GM18505 (cell line): ENCODE results near the gene DESI2.
"Not testable (repeated sequence)": the region's sequence is repeated elsewhere in the genome, so short reads cannot be mapped to it uniquely, and the experiment has no call there.

Experiments used
- ATAC-seq: cut with Tn5 transposase; IDR thresholded peaks from one replicate; pipeline ENCODE4 v1.9.1; 2021; ENCODE audit not compliant: unreplicated experiment
- POLR2A ChIP-seq: IDR thresholded peaks from 4 replicates; pipeline ENCODE4 v1.6.1; 2011; ENCODE audit warnings: borderline replicate concordance; ENCODE audit not compliant: insufficient read depth, insufficient read length; ENCODE audit errors: extremely low read depth

The DESI2 gene

DNA sequence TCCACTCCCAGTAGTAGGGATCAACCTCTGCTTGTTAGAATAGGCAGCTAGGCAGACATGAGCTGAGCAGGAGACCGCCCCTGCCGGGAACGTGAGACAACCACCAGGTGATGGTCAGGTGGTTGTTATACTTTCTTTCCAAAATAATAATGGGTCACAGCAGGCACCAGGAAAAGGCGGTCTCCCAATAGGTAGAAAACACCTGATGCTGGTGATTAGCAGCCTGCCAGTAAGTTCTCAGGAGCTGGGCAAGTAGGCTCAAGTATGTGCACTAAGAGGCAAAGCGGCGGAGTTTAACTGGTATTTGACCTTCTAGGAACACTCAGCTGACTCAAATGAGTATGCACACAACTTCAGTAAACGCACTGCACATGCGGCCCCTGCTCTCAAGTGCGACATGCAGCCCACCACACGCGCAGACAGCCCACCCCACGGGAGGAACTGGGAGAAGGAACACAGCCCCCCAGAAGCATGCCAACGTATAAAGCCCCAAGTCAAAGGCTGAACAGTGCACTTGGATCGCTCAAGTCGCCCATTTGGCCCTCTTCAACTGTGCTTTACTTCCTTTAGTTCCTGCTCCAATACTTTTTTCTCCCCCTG, 80.0 kb downstream of the DESI2 start:
- TF ChIP-seq POLR2A = no peak
- ATAC-seq = no peak

GRCh38 chr1:244735404-244735803, 82.5 kb downstream of the DESI2 start:
- no peak for TF ChIP-seq POLR2A
- no peak for ATAC-seq

DNA sequence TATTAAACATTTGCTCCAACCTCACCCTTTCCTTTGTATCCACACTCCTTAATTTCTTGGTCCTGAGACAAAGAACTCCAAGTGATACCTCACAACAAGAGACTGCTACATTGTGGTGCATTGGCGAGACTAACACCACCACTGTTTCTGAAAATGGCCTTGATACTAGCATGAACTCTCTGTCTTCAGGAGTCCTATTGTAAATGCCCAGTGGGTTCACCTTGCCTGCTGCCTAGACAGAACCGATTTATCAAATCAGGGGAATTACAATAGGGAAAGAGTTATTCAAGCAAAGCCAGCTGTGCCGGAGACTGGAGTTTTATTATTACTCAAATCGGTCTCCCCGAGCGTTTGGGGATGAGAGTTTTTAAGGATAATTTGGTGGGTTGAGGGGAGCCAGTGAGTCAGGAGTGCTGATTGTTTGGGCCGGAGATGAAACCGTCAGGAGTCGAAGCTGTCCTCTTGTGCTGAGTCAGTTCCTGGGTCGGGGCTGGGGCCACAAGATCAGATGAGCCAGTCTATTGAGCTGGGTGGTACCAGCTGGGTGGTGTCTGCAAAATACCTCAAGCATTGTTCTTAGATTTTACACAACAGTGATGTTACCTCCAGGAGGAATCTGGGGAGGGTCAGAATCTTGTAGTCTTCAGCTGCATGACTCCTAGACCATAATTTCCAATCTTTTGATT, 83.1 kb downstream of the DESI2 start:
- ATAC-seq = no peak
- TF ChIP-seq POLR2A = no peak

DNA sequence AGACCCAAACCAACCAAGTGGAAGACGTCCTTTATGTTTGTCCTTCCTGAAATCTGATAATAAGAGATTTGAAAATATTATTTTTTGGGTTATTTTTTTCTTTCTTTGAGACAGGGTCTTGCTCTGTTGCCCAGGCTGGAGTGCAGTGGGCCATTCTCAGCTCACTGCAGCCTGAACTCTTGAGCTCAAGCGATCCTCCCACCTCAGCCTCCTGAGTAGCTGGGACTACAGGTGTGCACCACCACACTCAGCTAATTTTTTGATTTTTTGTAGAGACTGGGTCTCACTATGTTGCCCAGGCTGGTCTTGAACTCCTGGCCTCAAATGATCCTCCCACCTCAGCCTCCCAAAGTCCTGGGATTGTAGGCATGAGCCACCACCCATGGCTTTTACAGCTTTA, 86.2 kb downstream of the DESI2 start:
- ATAC-seq = not testable (repeated sequence)

- not testable (repeated sequence) for ATAC-seq
Observed at GRCh38 chr1:244740027-244740617, 87.2 kb downstream of the DESI2 start.

DNA sequence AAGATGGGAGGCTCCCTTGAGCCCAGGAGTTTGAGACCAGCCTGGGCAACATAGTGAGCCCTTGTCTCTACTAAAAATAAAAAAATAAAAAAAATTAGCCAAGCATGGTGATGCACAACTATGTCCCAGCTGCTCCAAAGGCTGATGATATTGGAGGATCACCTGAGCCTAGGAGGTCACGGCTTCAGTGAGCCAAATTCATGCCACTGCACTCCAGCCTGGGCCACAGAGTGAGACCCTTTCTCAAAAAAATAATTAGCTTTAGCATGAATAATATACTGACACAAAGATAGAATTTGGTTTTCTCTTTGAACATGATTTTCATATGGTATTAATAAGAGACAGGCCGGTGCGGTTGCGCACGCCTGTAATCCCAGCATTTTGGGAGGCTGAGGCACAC, 88.8 kb downstream of the DESI2 start:
- no peak for TF ChIP-seq POLR2A
- no peak for ATAC-seq

DNA sequence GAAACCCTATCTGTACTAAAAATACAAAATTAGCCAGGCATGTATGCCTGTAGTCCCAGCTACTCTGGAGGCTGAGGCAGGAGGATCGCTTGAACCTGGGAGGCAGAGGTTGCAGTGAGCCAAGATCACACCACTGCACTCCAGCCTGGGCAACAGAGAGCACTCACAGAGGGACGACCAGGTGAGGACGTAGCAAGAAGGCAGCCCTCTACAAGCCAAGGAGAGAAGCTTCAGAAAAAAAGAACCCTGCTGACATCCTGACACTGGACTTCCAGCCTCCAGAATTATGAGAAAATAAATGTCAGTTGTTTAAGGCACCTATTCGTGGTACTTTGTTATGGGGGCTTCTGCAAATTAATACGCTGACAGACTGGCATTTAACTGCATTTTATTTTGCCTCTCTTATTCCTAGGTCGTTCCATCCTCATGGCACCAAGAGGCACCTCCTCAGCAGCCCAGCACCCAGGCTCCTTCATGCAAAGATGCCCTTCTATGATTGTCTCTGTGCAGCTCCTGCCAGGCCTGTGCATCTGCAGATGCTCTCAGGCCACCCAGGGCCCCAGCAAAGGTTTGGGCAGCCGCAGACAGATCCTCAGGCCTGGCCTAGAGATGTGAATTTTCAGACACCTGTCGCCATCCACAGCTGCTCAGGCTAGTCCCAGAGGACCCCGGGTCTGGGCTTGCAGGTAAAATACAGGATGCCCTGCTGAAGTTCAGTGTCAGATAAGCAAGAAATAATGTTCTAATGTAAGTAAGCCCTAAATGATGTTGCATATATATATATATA, 96.5 kb downstream of the DESI2 start:
- no peak for TF ChIP-seq POLR2A
- ATAC-seq = no peak

- no peak for TF ChIP-seq POLR2A
- no peak for ATAC-seq
Observed at GRCh38 chr1:244751271-244751895, 98.5 kb downstream of the DESI2 start.

DNA sequence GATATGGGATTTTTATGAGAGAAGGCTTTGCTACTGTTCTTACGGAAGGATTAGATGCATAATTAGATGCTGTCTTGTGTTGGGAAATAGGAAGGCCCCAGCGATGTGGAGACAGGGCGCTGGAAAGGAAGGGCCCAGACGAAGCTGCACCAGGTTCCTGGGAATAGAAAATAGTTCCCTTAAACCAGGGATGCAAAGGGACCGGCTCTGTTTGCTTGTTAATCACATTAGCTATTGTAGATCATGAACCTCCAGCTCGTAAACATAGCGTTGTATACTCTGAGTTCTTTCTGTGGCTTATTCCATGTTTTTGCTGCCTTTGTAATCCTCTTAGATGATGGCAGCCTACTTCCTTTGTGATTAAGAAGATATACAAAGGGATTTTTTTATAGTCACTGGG, 102.7 kb downstream of the DESI2 start:
- no peak for TF ChIP-seq POLR2A
- no peak for ATAC-seq

DNA sequence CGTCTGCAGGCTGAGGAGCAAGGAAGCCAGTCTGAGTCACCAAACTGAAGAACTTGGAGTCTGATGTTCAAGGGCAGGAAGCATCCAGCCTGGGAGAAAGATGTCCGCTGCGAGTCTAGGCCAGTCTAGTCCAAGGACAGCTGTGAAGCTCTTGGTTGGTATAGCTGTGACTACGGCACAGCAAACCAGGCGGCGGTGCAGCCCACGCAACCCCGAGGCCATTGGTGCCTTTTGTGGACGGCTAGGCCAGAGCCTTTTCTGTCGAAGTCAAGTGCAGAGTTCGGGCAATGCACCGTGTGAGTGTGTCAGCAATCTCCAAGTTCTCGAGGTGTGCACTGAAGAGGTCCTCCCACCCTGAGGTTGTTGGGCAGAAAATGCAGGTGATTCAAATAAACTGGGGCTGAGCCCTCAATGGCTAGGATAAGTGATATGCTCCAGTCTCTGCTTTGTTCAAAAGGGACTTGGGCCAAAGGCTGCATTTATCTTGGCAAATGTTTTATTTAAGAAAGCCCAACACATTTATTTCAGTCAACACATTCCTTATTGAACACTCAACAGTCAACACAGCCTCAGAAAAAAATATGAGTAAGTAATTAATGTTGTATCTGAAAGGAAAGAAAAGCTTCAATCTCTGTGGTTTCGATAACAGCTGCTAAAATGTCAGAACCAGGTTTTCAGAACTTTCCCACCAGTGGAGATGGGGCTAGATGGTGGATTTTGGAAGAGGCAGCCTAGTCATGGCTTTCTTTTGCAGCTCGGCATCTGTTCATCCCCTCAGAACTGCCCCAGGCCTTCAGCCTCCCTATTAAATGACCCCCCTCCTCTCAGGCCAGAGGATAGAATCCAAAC, 104.4 kb downstream of the DESI2 start:
- ATAC-seq = no peak
- no peak for TF ChIP-seq POLR2A
